ENCODE data around the gene PPFIBP1. TPM values are rescaled to one million over a fixed set of nuclear protein-coding genes. Genes with fewer than 3 reads are reported as not detected.
"Not testable (repeated sequence)": the region's sequence is repeated elsewhere in the genome, so short reads cannot be mapped to it uniquely, and the experiment has no call there.

The PPFIBP1 gene
- total RNA-seq, 4 donors from 2014 or later: 47.2 to 77.3 (median 52.7) TPM

DNA sequence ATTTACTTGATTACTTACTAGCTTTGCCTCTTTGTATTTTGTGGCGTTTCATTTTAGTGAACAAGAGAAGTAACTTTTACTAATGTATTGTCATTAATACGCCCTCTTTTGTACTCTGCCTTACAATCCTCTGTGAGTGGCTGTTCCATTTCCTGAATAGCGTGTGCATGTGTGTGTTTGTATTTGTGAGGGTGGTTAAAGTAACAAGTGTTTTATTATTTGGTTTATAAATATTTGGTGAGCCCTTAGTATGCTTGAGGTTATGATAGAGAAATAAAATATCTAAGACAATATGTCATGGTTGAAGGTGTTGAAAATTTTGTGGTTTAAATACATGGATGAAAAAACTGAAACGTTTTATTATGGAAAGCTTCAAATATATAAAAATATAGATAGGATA lies 100.6 kb downstream of the PPFIBP1 start:
- H3K4me3 ChIP-seq (ENCODE audit: low read depth, poor library complexity, severe bottlenecking): no peak overlapping the region
- WGBS, 2 donors: 67 to 75% methylated on average over 4 of the region's 4 CpGs
- DNase-seq (ENCODE audit: low spot score in 2 of 2): no peak
- TF ChIP-seq, protein P1, sequence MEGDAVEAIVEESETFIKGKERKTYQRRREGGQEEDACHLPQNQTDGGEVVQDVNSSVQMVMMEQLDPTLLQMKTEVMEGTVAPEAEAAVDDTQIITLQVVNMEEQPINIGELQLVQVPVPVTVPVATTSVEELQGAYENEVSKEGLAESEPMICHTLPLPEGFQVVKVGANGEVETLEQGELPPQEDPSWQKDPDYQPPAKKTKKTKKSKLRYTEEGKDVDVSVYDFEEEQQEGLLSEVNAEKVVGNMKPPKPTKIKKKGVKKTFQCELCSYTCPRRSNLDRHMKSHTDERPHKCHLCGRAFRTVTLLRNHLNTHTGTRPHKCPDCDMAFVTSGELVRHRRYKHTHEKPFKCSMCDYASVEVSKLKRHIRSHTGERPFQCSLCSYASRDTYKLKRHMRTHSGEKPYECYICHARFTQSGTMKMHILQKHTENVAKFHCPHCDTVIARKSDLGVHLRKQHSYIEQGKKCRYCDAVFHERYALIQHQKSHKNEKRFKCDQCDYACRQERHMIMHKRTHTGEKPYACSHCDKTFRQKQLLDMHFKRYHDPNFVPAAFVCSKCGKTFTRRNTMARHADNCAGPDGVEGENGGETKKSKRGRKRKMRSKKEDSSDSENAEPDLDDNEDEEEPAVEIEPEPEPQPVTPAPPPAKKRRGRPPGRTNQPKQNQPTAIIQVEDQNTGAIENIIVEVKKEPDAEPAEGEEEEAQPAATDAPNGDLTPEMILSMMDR (IDR thresholded peaks at IDR 0.05): no peak
- TF ChIP-seq POLR2A (IDR thresholded peaks at IDR 0.05): no peak
- intact Hi-C loops (cut with DNase I; ENCODE audit: low total_unique reads): no loop called here

DNA sequence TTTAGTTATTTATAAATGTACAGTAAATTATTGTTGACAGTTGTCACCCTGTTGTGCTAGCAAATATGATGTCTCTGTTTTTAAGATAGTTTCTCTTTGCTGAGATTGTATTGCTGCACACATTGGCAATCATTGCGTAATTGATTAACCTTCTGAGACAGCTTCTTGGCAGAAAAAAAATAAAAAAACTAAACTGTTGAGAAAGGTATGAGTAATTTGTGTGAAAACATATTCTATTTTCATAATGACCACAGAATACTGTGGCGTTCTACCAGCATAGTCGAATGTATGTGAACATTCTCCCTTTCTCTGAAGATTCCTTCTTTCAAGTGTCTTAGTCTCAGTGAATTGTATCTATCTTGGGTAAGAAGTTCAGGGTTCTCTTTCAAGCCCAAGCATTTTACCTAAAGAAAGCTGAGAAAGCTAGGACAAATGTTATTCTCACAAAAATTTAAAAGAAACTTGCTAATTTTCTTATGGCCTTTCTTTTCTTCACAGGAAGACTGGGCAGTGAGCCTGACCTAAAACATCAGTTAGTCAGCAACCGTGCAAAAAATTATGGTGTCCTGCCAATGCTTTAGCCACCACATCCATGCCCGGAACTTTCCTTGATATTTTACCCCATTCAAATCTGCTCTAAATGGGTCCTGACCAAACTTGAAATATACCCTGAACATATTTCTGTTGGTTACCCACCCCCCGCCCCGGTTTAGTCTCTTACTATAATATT lies 103.3 kb downstream of the PPFIBP1 start:
- intact Hi-C loops (cut with DNase I; ENCODE audit: low total_unique reads): no loop called here
- H3K4me3 ChIP-seq (ENCODE audit: low read depth, poor library complexity, severe bottlenecking): no peak overlapping the region
- 52 to 55% methylated on average over 7 of the region's 7 CpGs for WGBS, 2 donors
- no peak for DNase-seq (ENCODE audit: low spot score in 2 of 2)
- TF ChIP-seq, protein P1 (IDR thresholded peaks at IDR 0.05): no peak
- no peak for TF ChIP-seq POLR2A (IDR thresholded peaks at IDR 0.05)

DNA sequence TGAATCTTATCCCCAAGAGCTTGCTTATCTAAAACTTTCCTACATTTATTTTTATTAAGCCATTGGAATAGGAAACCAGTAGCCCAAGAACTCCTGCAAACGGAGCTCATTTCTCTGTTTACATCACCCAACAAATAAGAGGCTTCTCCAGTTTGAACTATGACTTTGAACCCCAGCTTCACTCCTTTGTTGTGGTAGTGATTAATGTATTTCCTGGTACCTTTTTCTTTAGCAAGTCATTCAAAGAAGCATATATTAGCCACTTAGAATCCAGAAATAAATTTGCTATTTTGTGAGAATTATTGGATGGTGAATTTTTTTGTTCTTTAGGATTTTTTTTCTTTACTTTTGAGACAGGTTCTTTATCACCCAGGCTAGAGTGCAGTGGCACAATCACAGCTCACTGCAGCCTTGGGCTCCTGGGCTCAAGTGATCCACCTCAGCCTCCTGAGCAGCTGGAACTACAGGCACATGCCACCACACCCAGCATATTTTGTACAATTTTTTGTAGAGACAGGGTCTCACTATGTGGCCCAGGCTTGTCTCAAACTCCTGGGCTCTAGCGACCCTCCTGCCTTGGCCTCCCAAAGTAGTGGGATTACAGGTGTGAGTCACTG lies 104.0 kb downstream of the PPFIBP1 start:
- WGBS, 2 donors: 53 to 55% methylated on average over 2 of the region's 2 CpGs
- DNase-seq (ENCODE audit: low spot score in 2 of 2); intact Hi-C loops (cut with DNase I; ENCODE audit: low total_unique reads); H3K4me3 ChIP-seq (ENCODE audit: low read depth, poor library complexity, severe bottlenecking): not testable (repeated sequence)

DNA sequence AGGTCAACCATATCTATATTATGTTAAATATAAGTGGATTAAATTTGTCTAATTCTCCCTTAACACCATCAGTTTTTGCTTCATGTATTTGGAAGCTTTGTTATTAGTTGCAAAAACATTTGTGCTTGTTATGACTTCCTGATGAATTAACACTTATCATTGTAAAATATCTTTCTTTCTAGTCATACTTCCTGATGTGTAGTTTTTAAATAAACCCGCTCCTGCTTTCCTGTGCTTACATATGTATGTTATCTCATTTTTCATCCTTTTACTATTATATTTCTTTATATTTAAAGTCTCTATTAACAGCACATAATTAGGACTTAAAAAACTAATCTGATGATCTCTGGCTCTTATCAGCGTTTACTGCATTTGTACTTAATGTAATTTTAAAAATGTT lies 106.2 kb downstream of the PPFIBP1 start:
- 74 to 79% methylated on average over 2 of the region's 2 CpGs for WGBS, 2 donors
- DNase-seq (ENCODE audit: low spot score in 2 of 2); H3K4me3 ChIP-seq (ENCODE audit: low read depth, poor library complexity, severe bottlenecking); intact Hi-C loops (cut with DNase I; ENCODE audit: low total_unique reads): not testable (repeated sequence)

DNA sequence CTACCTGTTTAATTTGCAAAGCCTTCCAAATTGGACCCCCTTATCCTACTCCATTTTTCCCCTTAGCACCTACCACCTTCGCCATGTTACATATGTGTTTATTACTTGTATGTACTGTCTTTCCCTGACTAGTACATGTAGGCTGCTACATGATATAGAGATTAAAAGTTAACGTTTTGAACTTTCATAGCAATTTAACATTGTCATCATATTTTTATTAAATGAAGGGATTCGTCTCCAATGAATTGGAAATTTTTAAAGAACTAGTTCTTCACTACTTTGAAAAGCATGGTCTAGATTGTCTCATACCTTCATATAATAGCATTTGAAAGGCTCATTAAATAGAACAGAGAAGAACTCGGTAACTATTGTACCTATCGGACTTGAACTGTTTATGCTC lies 107.4 kb downstream of the PPFIBP1 start:
- H3K4me3 ChIP-seq (ENCODE audit: low read depth, poor library complexity, severe bottlenecking): no peak overlapping the region
- intact Hi-C loops (cut with DNase I; ENCODE audit: low total_unique reads): no loop called here
- 88 to 93% methylated on average over 5 of the region's 5 CpGs for WGBS, 2 donors
- DNase-seq (ENCODE audit: low spot score in 2 of 2): no peak
- TF ChIP-seq, protein P1 (IDR thresholded peaks at IDR 0.05): no peak
- no peak for TF ChIP-seq POLR2A (IDR thresholded peaks at IDR 0.05)

DNA sequence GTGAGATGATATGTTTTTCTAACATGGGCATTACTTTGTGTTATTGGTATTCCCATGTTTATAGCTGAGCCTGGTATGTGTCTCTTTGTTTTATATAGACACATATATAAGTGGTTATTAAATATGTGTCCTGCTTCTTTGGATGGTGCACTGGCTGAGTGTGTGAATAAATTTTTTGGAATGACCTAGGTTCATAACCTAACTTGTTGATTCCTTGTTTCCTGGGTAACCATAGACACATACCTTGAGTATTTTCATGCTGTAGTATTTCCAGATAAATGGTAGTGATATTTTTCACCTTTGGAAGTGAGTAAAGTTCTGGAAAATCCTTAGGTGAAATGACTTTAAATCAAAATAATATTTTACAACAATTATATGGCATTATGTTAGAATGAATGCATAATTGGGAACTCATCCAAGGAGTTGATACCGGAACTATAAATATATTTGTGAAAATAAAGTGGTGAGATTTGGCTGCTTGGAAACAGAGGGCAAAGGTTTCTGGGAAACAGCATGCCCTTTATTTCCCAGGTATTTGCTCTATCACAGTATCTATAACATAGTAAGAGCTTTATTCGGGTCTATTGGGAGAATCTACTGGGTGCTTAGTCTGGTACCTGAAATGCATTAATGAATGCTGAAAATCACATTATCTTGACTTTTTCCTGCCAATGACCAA lies 107.9 kb downstream of the PPFIBP1 start:
- 60 to 62% methylated on average over 2 of the region's 2 CpGs for WGBS, 2 donors
- TF ChIP-seq, protein P1 (IDR thresholded peaks at IDR 0.05): no peak
- TF ChIP-seq POLR2A (IDR thresholded peaks at IDR 0.05): no peak
- intact Hi-C loops (cut with DNase I; ENCODE audit: low total_unique reads): no loop called here
- H3K4me3 ChIP-seq (ENCODE audit: low read depth, poor library complexity, severe bottlenecking): no peak overlapping the region
- DNase-seq (ENCODE audit: low spot score in 2 of 2): no peak

Data from lower leg skin (tissue), 4 donors.